WTC11 (cell line): ENCODE results near the gene SUSD4. TPM values are rescaled to one million over a fixed set of nuclear protein-coding genes. Genes with fewer than 3 reads are reported as not detected.

Experiments
- ATAC-seq: fragments of 200-7000 bp; cut with Tn5 transposase; 2 replicates; pipeline ENCODE4 v1.10.0; 2021; ENCODE audit warnings: mild to moderate bottlenecking, moderate library complexity
- CTCF ChIA-PET: fragments of 300-600 bp; sonication (Branson Sonifier 250); formaldehyde crosslinking; loops from one replicate; lab custom pipeline; 2021; ENCODE audit warnings: antibody characterized with exemption; lab: Charles Lee
- POLR2A ChIA-PET: fragments of 350-600 bp; sonication (Branson Sonifier 250); formaldehyde crosslinking; loops from one replicate; lab custom pipeline; 2021; ENCODE audit warnings: antibody characterized with exemption; lab: Charles Lee
- DNase-seq: peaks from one replicate; pipeline ENCODE4 v3.0.0; 2021; ENCODE audit warnings: low spot score
- H3K27ac Mint-ChIP-seq: 2 replicates; pipeline ENCODE4 v1.8.0; 2021; ENCODE audit warnings: mixed read lengths
- H3K27me3 Mint-ChIP-seq: 2 replicates; pipeline ENCODE4 v1.8.0; 2021; ENCODE audit warnings: low read depth, mild to moderate bottlenecking, moderate library complexity, mixed read lengths
- H3K36me3 Mint-ChIP-seq: 2 replicates; pipeline ENCODE4 v1.8.0; 2021; ENCODE audit warnings: mixed read lengths
- H3K4me1 Mint-ChIP-seq: 2 replicates; pipeline ENCODE4 v1.8.0; 2022; ENCODE audit warnings: mixed read lengths
- H3K4me3 Mint-ChIP-seq: 2 replicates; pipeline ENCODE4 v1.8.0; 2021; ENCODE audit warnings: mild to moderate bottlenecking, moderate library complexity, mixed read lengths
- H3K9me3 Mint-ChIP-seq: 2 replicates; pipeline ENCODE4 v1.8.0; 2021; ENCODE audit warnings: mixed read lengths
- ETV6 ChIP-seq: sonication (generic); formaldehyde crosslinking; IDR thresholded peaks from 2 replicates; pipeline ENCODE4 v1.8.1; 2022; ENCODE audit warnings: mild to moderate bottlenecking, missing genetic modification reagents
- FOXJ3 ChIP-seq: sonication (generic); formaldehyde crosslinking; IDR thresholded peaks from 2 replicates; pipeline ENCODE4 v1.9.0; 2021; ENCODE audit warnings: missing genetic modification reagents, mild to moderate bottlenecking, borderline replicate concordance
- MYBL2 ChIP-seq: sonication (generic); formaldehyde crosslinking; IDR thresholded peaks from 2 replicates; pipeline ENCODE4 v1.8.1; 2023; ENCODE audit warnings: mild to moderate bottlenecking, moderate library complexity, missing genetic modification reagents
- NFATC4 ChIP-seq: fragments of 250-450 bp; sonication (Bioruptor Pico); IDR thresholded peaks from 2 replicates; pipeline ENCODE4 v1.9.0; 2021; ENCODE audit warnings: mild to moderate bottlenecking
- NFE2L1 ChIP-seq: sonication (generic); formaldehyde crosslinking; IDR thresholded peaks from 2 replicates; pipeline ENCODE4 v1.8.1; 2023; ENCODE audit warnings: missing genetic modification reagents
- NFYB ChIP-seq: sonication (generic); formaldehyde crosslinking; conservative IDR thresholded peaks from 2 replicates; pipeline ENCODE4 v1.8.0; 2022; ENCODE audit warnings: low read depth, missing genetic modification reagents
- NR1H2 ChIP-seq: sonication (generic); formaldehyde crosslinking; IDR thresholded peaks from 2 replicates; pipeline ENCODE4 v1.9.0; 2021; ENCODE audit warnings: mild to moderate bottlenecking, moderate library complexity, missing genetic modification reagents
- OVOL2 ChIP-seq: fragments of 250-450 bp; sonication (Bioruptor Pico); IDR thresholded peaks from 2 replicates; pipeline ENCODE4 v1.9.0; 2021; ENCODE audit warnings: mild to moderate bottlenecking, borderline replicate concordance
- PRRX2 ChIP-seq: fragments of 250-450 bp; sonication (Bioruptor Pico); IDR thresholded peaks from 2 replicates; pipeline ENCODE4 v1.8.0; 2021; ENCODE audit warnings: mild to moderate bottlenecking
- TCF7 ChIP-seq: sonication (generic); formaldehyde crosslinking; IDR thresholded peaks from 2 replicates; pipeline ENCODE4 v1.8.0; 2022; ENCODE audit warnings: mild to moderate bottlenecking, low read depth, missing genetic modification reagents, moderate library complexity
- ZNF317 ChIP-seq: sonication (generic); formaldehyde crosslinking; IDR thresholded peaks from 2 replicates; pipeline ENCODE4 v1.8.1; 2023; ENCODE audit warnings: low read depth, mild to moderate bottlenecking, moderate library complexity, missing genetic modification reagents, borderline replicate concordance
- ZNF671 ChIP-seq: fragments of 250-450 bp; sonication (Bioruptor Pico); IDR thresholded peaks from 2 replicates; pipeline ENCODE4 v1.8.0; 2021; ENCODE audit warnings: mild to moderate bottlenecking
- total RNA-seq: library from RNA; stranded (reverse); gene quantifications from 3 replicates; pipeline ENCODE4 v1.2.3, GENCODE V29; 2021
- TF ChIP-seq, protein P1 (sequence below): sonication (generic); formaldehyde crosslinking; IDR thresholded peaks from 2 replicates; pipeline ENCODE4 v1.8.1; 2022; ENCODE audit warnings: low read depth, mild to moderate bottlenecking, moderate library complexity, missing genetic modification reagents, borderline replicate concordance
- TF ChIP-seq, protein P2 (sequence below): sonication (generic); formaldehyde crosslinking; IDR thresholded peaks from 2 replicates; pipeline ENCODE4 v1.8.1; 2022; ENCODE audit warnings: missing genetic modification reagents, borderline replicate concordance
- TF ChIP-seq, protein P3 (sequence below): sonication (generic); formaldehyde crosslinking; IDR thresholded peaks from 2 replicates; pipeline ENCODE4 v1.8.1; 2023; ENCODE audit warnings: mild to moderate bottlenecking, missing genetic modification reagents, moderate library complexity
- TF ChIP-seq, protein P4 (sequence below): sonication (generic); formaldehyde crosslinking; IDR thresholded peaks from 2 replicates; pipeline ENCODE4 v1.8.1; 2023; ENCODE audit warnings: mild to moderate bottlenecking, missing genetic modification reagents
- TF ChIP-seq, protein P5 (sequence below): sonication (generic); formaldehyde crosslinking; IDR thresholded peaks from 2 replicates; pipeline ENCODE4 v1.8.0; 2023; ENCODE audit warnings: mild to moderate bottlenecking, missing genetic modification reagents

SUSD4 gene
- total RNA-seq, 1 experiment from 2014 or later = 1.8 TPM

DNA sequence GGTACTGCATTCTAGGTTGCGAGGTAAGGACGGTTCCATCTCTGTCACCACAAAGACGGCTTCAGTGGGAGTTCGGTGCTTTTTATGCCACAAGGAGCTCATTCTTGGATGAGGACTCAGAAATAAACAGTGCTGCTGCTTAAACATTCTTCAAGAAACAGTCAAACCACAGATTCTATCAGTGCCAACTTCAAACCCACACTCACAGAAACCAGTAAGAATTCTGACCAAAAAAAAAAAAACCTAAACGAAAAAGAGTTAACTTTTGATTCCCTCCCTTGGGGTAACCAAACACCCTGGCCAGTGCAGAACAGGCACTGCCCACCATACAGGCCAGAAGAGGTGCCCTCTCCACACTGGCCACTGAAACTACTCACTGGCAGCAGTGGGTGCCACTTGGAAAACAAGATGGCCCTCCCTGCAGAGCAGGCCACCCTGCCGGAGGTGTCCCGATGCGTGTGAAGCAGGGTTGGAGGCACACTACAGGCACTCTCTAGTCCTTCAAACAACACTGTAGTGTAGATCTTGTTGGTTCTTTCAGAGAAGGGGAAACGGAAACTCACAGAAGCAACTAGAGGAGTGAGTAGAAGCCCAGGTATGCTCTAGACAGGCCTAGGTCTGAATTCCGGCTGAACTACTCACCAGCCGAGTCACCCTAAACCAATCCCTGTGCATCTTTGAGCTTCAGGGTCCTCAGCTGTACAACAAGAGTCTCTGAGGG is 133.7 kb downstream of the SUSD4 start:
- H3K4me3 Mint-ChIP-seq = no peak overlapping the region
- no peaks in the 10 kb centered on the region for H3K9me3 Mint-ChIP-seq
- TF ChIP-seq NFATC4 (CRISPR knock-in tag) = no peak
- TF ChIP-seq, protein P1, sequence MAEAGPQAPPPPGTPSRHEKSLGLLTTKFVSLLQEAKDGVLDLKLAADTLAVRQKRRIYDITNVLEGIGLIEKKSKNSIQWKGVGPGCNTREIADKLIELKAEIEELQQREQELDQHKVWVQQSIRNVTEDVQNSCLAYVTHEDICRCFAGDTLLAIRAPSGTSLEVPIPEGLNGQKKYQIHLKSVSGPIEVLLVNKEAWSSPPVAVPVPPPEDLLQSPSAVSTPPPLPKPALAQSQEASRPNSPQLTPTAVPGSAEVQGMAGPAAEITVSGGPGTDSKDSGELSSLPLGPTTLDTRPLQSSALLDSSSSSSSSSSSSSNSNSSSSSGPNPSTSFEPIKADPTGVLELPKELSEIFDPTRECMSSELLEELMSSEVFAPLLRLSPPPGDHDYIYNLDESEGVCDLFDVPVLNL (CRISPR knock-in tag) = no peak
- TF ChIP-seq, protein P2, sequence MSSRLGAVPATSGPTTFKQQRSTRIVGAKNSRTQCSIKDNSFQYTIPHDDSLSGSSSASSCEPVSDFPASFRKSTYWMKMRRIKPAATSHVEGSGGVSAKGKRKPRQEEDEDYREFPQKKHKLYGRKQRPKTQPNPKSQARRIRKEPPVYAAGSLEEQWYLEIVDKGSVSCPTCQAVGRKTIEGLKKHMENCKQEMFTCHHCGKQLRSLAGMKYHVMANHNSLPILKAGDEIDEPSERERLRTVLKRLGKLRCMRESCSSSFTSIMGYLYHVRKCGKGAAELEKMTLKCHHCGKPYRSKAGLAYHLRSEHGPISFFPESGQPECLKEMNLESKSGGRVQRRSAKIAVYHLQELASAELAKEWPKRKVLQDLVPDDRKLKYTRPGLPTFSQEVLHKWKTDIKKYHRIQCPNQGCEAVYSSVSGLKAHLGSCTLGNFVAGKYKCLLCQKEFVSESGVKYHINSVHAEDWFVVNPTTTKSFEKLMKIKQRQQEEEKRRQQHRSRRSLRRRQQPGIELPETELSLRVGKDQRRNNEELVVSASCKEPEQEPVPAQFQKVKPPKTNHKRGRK (CRISPR knock-in tag) = no peak
- no peaks in the 10 kb centered on the region for H3K4me1 Mint-ChIP-seq
- no peak for ATAC-seq
- CTCF ChIA-PET = no interaction called here
- H3K27ac Mint-ChIP-seq = no peak overlapping the region
- no peaks in the 10 kb centered on the region for H3K36me3 Mint-ChIP-seq
- POLR2A ChIA-PET = no interaction called here
- no peak for DNase-seq
- peaks cover 5% of the 10 kb centered on the region; the same call in 1 of the 2 replicates for H3K27me3 Mint-ChIP-seq

DNA sequence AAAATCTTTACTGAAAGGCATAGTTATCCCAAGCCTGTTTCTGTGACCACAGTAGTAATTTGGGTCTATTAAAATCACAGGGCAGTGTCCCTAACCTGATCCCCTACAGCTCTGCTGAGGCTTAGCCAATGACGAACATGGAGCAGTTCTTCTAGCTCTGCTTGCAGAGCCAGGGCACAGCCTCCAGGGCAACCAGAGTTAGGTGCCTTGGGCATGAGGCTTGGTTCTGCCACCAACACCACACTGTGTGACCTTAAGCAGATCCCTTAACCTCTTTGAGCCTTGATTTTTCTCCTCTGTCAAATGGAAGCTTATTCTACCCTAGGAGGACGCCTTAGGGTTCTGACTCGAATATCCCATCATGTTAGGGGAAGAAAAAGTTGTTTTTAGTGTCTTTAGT is 134.2 kb downstream of the SUSD4 start:
- H3K27ac Mint-ChIP-seq = no peak overlapping the region
- H3K36me3 Mint-ChIP-seq = no peaks in the 10 kb centered on the region
- H3K4me1 Mint-ChIP-seq = no peaks in the 10 kb centered on the region
- no peak for TF ChIP-seq ZNF317 (CRISPR knock-in tag)
- TF ChIP-seq PRRX2 (CRISPR knock-in tag) = no peak
- no peak for TF ChIP-seq FOXJ3 (CRISPR knock-in tag)
- no peak for TF ChIP-seq ETV6 (CRISPR knock-in tag)
- no peak for TF ChIP-seq ZNF671
- H3K4me3 Mint-ChIP-seq = no peak overlapping the region
- peaks cover 5% of the 10 kb centered on the region; the same call in 1 of the 2 replicates for H3K27me3 Mint-ChIP-seq
- no peaks in the 10 kb centered on the region for H3K9me3 Mint-ChIP-seq
- POLR2A ChIA-PET = no interaction called here
- no peak for DNase-seq
- CTCF ChIA-PET = no interaction called here
- ATAC-seq = no peak

DNA sequence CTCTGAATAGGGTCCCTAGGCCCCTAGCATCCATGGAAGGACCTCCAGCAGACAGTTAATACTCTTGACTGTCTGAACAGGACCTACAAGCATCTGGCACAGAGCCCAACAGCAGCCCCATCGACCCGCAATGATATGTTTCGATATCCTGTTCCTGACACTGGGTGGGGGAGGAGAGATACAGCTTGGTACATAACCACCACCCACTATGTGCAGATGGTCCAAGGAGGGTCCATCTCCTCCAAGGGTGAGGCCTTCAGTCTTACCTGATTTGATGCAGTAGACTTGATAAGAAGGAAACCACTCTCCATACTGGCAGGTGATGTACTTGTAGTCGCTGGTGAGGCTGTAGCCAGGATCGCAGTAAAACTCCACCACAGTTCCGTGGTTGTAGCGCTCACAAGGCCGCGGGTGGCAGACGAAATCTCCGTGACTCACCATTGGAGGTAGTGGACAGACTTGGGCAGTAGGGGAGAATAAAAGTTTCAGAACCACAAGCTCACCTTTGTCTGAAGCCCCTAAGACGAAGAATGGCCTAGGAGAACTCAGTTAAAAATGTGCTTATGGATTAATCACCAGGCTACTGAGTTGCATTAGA is 134.9 kb downstream of the SUSD4 start:
- DNase-seq = no peak
- no peak for ATAC-seq
- Mint-ChIP-seq H3K36me3 (no peaks in the 10 kb centered on the region), H3K9me3 (no peaks in the 10 kb centered on the region), H3K27me3 (peaks cover 5% of the 10 kb centered on the region; the same call in 1 of the 2 replicates), H3K27ac (no peak overlapping the region), H3K4me1 (no peaks in the 10 kb centered on the region), H3K4me3 (no peak overlapping the region)
- POLR2A ChIA-PET = no interaction called here
- CTCF ChIA-PET = no interaction called here
- TF ChIP-seq, protein P3, sequence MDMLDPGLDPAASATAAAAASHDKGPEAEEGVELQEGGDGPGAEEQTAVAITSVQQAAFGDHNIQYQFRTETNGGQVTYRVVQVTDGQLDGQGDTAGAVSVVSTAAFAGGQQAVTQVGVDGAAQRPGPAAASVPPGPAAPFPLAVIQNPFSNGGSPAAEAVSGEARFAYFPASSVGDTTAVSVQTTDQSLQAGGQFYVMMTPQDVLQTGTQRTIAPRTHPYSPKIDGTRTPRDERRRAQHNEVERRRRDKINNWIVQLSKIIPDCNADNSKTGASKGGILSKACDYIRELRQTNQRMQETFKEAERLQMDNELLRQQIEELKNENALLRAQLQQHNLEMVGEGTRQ (CRISPR knock-in tag) = no peak
- TF ChIP-seq, protein P4, sequence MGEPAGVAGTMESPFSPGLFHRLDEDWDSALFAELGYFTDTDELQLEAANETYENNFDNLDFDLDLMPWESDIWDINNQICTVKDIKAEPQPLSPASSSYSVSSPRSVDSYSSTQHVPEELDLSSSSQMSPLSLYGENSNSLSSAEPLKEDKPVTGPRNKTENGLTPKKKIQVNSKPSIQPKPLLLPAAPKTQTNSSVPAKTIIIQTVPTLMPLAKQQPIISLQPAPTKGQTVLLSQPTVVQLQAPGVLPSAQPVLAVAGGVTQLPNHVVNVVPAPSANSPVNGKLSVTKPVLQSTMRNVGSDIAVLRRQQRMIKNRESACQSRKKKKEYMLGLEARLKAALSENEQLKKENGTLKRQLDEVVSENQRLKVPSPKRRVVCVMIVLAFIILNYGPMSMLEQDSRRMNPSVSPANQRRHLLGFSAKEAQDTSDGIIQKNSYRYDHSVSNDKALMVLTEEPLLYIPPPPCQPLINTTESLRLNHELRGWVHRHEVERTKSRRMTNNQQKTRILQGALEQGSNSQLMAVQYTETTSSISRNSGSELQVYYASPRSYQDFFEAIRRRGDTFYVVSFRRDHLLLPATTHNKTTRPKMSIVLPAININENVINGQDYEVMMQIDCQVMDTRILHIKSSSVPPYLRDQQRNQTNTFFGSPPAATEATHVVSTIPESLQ (CRISPR knock-in tag) = no peak
- TF ChIP-seq NFE2L1 (no peak), NR1H2 (CRISPR knock-in tag) (no peak), OVOL2 (CRISPR knock-in tag) (no peak), ZNF671 (no peak), TCF7 (CRISPR knock-in tag) (no peak), NFYB (CRISPR knock-in tag) (no peak), MYBL2 (CRISPR knock-in tag) (no peak)
- TF ChIP-seq, protein P2 (CRISPR knock-in tag) = no peak
- TF ChIP-seq, protein P5, sequence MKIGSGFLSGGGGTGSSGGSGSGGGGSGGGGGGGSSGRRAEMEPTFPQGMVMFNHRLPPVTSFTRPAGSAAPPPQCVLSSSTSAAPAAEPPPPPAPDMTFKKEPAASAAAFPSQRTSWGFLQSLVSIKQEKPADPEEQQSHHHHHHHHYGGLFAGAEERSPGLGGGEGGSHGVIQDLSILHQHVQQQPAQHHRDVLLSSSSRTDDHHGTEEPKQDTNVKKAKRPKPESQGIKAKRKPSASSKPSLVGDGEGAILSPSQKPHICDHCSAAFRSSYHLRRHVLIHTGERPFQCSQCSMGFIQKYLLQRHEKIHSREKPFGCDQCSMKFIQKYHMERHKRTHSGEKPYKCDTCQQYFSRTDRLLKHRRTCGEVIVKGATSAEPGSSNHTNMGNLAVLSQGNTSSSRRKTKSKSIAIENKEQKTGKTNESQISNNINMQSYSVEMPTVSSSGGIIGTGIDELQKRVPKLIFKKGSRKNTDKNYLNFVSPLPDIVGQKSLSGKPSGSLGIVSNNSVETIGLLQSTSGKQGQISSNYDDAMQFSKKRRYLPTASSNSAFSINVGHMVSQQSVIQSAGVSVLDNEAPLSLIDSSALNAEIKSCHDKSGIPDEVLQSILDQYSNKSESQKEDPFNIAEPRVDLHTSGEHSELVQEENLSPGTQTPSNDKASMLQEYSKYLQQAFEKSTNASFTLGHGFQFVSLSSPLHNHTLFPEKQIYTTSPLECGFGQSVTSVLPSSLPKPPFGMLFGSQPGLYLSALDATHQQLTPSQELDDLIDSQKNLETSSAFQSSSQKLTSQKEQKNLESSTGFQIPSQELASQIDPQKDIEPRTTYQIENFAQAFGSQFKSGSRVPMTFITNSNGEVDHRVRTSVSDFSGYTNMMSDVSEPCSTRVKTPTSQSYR = no peak
